SHP77 (cell line): ENCODE data around the gene OSTM1.
"Not testable (repeated sequence)": the region's sequence is repeated elsewhere in the genome, so short reads cannot be mapped to it uniquely, and the experiment has no call there.

Experiments used
- DNase-seq, 2 experiments: peaks; one replicate each; lab custom pipeline; 2025; lab: John Stamatoyannopoulos, UW

Gene OSTM1

DNA sequence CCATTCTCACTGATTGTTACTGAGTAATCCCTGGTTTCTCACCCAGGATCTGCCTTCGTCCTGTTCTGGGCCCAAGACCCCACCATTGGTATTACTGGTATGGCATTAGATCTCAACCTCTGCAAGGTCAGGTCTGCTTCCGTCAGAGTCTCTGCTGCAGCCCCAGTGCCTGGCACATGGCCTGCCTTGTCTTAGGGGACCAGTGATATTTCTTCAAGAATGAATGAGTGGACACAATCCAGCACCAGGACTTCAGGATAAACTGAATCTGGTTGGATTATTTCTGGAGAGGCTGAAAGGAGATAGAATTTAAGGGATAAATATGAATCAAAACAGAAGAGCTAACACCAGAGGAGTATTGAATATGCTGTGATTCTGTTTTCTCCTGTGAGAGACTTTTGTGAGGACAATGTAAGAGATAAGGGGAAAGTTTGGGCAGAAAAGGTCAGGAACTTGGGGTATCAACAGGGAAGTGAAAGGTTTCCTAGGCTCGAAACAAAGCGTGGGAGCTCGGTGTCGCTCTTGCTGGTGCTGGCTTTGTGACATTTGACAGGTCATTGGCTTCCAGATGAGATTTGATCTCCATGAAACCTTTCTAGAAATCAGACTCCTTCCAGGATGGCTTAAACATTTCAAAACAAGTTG, 53.9 kb downstream of the OSTM1 start:
- no peak for DNase-seq

DNA sequence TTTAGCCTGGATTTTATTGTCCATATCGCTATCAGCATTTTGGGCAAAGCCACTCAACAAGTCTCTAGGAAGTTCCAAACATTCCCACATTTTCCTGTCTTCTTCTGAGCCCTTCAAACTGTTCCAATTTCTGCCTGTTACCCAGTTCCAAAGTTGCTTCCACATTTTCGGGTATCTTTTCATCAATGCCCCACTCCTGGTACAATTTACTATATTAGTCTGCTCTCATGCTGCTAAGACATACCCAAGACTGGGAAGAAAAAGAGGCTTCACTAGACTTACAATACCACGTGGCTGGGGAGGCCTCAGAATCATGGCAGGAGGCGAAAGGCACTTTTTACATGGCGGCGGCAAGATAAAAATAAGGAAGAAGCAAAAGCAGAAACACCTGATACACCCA, 58.3 kb downstream of the OSTM1 start:
- not testable (repeated sequence) for DNase-seq

DNA sequence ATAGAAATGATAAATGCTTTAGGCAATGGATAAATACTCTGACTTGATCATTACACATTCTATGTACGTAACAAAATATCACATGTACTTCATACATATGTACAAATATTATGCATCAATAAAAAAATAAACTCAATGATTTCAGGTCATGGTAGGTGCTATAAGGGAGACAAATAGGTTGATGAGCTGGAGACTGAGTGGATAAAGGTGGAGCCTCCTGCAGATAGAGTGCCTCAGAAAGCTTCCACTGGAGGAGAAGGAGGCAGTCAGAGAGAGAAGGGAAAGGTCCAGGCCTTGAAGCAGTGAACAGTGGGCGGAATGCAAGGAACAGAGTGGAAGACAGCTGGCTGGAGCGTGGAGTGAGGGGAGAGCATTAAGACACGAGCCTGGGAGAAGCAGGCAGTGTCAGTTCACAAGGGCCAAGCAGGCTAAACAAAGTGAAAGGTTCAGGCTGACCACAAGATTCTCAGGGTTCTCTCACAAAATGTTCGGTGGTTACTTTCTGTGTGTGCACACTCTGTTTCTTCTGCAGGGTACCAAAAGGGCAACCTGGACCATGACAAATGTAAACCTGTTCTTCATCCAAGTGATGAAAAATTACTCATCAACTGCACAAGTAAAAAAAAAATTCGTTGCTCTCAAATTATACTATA, 60.6 kb downstream of the OSTM1 start:
- DNase-seq, result no peak

DNA sequence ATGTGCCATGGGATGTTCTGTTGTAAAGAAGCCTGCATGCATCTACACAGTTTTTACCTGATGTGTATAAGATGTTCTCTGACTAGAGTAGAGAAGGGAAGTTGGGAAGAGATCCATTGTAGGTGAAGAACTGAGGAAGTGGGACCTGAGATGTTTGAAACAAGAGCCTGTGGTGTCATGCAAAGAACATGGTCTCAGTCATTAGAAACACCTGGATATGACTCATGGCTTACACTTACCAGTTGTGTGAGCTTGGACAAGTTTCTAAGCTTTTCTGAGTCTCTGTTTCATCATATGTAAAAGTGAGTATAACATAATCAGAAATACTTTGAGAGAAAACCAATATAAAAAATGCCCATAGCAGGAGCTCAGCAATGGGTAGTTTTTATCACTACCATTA, 64.6 kb downstream of the OSTM1 start:
- DNase-seq, result no peak

DNA sequence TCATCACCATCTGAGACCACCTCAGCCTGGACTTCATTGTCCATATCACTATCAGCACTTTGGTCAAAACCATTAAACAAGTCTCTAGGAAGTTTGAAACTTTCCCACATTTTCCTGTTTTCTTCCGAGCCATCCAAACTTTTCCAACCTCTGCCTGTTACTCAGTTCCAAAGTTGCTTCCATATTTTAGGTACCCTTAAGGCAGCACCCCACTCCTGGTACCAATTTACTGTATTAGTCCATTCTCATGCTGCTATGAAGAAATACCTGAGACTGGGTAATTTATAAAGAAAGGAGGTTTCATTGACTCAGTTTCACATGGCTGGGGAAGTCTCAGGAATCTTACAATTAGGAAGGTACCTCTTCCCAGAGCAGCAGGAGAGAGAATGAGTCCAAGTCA, 65.3 kb downstream of the OSTM1 start:
- DNase-seq, result not testable (repeated sequence)

DNA sequence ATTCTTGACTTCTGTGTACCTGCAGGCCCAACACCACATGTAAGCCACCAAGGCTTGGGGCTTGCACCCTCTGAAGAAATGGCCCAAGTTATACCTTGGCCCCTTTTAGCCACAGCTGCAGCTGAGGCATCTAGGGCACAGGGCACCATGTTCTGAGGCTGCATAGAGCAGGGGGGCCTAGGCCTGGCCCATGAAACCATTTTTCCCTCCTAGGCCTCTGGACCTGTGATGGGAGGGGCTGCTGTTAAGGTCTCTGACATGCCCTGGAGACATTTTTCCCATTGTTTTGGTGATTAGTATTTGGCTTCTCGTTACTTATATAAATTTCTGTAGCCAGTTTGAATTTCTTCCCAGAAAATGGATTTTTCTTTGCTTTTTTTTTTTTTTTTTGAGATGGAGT, 66.2 kb downstream of the OSTM1 start:
- DNase-seq, result no peak

DNA sequence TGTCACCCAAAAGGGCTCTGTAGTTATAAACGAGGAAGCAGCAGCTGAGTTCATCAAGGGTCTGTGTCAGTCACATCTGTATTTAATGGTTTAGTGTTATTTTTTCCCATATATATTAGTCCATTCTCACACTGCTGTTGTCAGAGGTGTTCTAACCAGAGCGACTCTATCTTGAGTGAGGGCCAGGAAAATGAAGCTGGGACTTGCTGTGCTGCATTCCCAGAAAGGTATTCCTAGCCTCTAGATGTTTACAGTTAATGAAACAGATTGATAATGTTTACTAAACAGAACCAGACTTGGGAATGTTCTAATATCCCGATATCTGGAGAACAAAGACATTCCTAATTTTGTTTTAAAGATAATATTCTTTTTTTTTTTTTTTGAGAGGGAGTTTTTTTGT, 68.6 kb downstream of the OSTM1 start:
- DNase-seq, result no peak

DNA sequence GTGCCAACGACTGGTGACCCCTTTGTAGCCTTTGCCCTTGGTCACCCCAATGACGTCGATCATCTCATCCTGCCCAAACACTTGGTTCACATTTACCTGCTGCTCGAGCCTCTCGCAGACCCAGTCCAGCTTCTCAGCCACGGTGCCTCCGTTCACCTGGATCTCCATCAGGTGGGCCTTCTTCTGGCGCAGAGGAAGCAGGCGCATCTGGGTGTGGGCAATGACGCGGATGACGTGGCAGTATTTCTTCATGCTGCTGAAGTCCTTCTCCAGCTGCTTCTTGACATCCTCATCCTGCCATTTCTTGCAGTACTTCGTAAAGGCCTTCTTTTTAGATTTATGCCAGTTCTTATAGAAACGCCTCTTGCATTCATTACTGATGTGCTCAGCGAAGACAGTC, 69.7 kb downstream of the OSTM1 start:
- DNase-seq, result no peak

DNA sequence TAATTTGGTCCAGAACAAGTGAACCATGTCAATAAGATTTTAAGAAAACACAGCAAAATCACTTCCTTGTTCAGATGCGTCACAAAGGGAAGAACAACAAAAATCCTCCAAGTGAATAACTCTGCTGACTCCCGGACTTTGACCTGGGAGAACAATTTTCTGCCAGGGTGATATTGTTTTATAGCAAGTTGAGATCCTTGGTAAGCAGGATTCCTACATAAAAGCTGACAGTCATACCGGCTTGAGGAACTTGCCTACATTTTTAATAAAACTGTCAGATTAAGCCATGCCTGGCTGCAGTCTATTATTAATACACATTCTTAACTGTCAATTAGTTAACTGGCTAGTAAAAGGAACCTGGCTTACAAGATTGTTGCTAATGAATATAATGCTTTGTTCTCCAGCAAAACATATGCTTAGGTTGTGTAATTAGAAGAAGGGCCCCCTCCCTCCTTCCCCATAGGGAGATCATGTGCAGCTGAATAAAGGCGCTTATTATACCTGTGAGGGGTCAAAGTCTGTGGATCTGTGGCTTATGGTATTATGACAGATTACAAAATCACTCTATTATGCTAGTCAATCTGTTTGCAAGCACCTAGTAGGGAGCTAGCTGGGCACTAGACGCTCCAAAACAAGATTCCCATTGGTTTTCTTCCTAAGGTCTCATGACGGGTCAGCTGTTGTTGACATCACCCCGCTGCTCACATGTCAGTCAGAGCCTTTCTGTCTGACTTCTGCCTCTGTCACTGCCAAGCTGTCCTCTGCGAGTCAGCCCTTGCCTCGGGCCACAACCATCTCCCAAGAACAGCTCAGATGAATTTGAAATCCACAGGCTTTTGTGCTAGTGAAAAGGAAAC, 71.9 kb downstream of the OSTM1 start:
- DNase-seq, result no peak

DNA sequence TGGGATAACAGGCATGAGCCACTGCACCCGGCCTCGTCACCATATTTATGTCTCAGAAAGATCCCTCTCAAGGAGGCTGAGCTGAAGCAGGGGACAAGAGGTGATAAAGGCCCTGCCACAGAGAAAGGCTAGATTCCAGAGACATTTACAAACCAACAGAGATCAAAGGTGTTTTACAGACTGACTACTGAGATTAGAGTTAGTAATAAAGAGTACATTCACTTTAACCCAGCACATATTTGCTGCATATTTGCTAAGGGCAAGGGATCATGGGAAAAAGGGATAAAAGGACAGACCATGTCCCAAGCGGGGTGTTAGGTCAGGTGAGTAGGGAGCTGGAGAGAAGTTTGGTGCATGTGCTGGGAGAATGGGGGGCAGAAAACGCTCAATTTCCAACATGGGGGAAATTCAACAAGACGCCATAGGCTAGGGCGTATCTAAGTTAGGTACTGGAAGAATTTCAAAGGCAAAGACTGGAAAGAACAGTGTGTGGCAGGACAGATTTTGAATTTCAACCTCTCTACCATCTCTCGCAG, 72.8 kb downstream of the OSTM1 start:
- DNase-seq, result no peak

DNA sequence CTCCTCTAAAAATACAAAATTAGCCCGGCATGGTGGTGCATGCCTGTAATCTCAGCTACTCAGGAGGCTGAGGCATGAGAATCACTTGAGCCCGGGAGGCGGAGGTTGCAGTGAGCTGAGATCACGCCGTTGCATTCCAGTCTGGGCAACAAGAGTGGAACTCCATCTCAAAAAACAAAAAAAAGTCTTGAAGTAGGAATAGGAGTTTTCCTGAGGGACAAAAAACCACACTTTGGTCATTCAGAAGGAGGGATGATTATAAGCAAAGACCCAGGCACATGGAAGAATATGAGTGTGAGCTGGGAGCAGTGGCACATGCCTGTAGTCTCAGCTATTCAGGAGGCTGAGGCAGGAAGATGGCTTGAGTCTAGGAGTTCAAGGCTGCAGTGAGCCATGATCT, 74.3 kb downstream of the OSTM1 start:
- not testable (repeated sequence) for DNase-seq

DNA sequence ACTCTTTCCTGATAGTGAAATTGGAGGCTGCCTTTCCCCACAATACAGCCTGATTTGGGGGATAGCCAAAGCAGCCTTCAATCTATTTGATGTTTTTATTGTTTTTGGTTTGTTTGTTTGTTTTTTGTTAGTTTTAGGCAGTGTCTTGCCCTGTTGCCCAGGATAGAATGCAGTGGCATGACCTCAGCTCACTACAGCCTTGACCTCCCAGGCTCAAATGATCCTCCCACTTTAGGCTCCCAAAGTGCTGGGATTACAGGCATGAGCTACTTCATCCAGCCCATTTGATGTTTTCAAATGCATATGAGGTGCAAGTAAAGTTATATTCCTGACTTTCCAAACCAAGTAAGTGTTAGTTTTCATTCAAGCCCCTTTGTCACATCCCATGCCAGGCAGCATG, 75.2 kb downstream of the OSTM1 start:
- no peak for DNase-seq

DNA sequence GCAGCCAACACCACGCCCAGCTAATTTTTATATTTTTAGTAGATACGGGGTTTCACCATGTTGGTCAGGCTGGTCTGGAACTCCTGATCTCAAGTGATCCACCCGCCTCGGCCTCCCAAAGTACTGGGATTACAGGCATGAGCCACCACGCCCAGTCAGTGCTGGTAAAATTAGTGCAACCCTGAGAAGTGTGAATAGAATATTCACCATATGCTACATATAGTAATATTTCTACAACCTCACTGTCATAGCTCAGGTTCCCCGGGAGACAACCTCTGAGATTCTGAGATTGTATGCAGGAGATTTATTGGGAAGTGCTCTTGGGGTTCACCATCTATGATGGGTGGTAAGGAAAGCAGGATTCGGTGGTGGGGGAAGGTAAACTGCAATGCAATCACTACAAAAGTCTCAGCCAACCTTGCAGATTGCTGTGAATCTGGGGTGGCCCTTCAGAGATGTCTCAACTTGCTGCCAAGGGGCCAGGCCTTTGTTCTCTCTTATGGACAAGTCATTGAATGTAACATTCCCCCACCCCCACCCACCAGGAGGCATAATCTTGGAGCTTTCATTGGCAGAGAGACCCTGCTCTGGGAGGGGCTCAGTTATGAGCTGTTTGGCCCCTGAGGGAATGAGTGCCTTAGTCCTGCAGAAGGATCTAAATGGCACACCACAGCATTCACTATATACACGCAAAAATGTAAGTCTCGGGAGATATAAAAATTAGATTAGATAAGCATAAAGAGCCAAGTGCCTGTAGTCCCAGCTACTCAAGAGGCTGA, 82.6 kb downstream of the OSTM1 start:
- no peak for DNase-seq
